Measurements from ENCODE around the gene GLOD5.
A peak's percentile ranks its signal among the peaks of the same experiment; 100 is the strongest.
"Not testable (repeated sequence)": the region's sequence is repeated elsewhere in the genome, so short reads cannot be mapped to it uniquely, and the experiment has no call there.

GLOD5 gene

DNA sequence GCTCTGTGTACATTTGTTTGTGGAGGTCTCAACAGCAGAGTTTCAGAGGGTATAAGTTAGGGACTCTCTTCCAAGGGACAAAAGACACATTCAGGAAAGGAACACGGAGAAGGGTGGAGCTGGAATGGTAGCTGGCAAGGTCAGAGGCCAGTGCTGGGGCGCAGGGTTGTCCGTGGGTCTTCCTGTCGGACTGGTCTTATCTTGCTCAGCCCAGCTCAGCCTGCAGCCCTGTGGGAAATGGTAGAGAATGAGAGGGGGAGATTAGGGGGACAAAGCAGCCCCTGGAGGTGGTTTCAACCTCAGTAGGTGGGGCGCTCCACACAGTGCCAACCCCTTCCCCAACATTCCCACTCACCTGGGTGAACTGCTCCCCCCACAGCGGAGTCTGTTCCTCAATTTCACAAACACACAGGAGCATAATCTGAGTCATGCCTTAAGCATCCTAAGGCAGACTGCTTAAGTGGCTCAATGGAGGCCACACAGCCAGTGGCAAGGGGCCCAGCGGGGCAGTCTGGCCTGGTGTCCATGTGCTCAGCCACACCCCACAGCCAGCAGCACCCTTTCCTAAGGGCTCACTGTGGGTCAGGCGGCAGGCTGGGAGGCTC, 33.5 kb downstream of the GLOD5 start:
- DNase-seq, result no peak

DNA sequence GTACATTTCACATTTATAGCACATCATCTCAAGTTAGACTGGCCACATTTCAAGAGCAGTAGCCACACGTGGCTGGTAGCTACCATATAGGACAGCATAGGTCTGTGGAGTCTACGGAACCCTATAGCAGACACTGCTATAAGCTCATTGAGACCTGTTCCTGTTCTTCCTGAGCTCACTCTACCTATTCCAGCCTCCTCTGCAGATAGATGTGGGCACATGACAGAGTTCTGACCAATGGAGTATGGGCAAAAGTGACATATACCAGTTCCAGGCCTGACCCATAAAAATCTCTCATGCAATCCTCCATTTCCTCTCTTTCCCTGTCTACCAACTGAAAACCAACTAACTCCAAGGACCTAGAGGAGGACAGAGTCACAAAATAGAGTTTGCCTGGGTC, 36.8 kb downstream of the GLOD5 start:
- DNase-seq, result no peak

DNA sequence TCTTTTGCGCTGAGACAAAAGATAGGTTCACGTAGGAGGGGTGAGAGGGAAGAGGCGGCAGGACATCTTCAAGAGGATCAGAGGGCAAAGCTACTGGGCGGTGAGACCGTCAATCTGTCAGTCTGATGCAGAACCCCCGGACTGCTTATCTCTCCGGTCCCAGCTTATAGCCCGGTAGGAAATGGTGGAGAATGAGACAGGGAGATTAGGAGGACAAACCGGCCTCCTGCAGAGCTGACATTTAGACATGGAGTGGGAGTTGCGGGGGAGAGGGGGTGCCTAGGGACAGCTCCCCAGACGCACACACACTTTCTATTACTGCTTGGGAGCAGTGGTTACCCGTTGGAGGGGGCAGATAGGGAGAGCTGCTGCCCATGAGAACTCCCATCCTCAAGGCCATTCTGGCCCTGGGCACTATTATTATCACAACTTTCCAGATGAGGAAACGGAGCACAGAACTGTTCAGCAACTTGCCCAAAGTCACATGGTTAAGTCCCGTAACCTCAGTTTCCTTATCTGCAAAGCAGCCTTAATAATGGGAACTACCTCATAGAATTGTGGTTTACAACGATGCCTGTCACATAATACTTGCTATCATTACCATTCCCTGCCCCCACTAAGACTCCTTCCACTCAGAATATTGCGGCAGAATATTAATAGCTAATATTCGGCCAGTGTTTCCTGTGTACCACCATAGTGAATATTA, 39.2 kb downstream of the GLOD5 start:
- no peak for DNase-seq

DNA sequence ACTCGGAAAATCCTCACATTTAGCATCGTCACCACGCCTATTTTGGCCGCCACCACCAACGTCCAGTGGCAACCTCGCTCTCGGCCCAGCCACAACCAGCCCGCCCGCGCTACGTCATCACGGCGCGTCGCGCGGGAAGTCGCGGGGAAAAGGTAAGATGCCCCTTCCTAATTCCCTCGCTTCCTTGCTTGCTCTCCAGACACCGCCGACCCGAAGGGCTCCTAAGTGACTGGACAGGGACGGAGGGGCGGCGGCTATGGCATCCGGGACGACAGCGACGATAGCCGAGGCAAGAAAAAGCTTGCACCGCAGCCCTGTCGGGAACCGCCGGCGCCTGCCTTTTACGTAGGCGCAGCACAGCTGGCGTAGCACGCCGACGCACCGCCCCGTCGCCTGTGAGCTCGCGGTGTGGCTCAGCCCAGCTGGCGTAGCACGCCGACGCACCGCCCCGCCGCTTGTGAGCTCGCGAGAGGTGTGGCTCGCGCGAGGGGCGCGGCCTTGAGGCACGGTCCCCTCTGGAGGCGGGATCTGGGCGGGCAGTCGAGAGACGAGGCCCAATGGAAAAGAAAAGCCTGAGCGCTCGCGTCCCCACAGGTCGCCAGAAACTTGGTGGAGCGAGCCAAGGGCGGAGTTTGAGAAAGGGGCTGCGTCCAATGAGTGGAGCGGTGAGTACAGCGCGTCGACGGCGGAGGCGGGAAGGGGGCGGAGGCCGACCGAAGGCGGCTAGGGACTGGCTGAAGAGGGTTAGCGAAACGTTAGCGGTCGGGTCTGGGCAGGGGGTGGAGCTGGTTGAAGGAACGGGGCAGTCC, 39.9 kb downstream of the GLOD5 start, which contains the start of gene HDAC6:
Gene HDAC6, plus strand, starts transcription at position 788 of the 809 bp plus-strand sequence. CDS start 626 bp downstream, outside the sequence.
- DNase-seq, result peak; percentile 97 to 98

DNA sequence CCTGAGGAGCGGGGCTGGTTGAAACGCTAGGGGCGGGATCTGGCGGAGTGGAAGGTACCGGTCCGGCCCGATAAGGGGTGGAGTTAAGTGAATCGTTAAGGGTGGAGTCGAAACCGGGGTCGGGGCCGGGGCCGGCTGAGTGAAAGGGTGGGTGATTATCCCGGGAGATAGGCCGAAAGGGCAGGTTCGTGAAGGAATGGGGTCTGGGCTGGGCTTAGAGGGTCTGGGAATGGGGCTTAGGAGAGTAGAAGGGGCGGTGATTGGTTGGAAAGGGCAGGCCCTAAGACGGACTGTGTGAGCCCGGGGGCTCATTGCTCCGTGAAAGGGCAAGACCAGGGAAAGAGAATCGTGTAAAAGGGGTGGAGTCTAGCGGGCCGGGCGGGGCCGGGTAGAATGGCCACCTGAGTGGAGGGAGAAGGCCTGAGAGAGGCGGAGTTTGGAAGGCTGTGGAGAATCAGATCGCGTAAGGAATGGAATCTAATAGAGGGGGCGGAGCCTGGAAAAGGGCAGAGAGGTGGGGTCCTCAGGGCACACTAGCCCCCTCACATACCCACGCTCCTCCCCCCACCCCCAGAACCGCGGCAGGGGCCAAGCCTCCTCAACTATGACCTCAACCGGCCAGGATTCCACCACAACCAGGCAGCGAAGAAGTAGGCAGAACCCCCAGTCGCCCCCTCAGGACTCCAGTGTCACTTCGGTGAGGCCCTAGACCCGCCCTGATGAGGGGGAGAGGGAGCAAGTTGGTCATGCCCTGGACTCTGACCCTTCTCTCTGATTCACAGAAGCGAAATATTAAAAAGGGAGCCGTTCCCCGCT, 40.8 kb downstream of the GLOD5 start:
- peak; percentile 7 to 58 for DNase-seq

DNA sequence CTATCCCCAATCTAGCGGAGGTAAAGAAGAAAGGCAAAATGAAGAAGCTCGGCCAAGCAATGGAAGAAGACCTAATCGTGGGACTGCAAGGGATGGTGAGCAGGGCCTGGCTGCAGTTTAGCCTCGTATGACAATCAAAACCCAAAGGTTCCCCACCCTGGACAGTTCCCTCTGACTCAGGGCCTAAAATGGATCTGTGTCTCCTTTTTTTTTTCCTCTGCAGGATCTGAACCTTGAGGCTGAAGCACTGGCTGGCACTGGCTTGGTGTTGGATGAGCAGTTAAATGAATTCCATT, 41.3 kb downstream of the GLOD5 start:
- DNase-seq, result no peak

DNA sequence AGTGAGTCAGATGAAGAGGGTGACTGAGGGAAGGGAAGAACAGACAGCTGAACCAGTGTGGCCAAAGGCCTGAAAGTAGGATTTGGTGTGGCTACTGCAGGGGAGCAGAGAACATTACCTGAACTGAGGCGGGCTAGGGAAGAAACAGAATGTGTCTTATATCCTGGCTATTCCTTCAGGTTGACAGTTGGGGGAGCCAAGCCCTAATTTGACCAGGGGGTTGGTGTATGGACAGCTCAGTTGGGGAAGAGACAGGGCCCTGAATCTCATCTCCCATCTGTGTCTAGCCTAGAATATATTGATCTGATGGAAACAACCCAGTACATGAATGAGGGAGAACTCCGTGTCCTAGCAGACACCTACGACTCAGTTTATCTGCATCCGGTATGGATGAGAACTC, 44.5 kb downstream of the GLOD5 start:
- DNase-seq, result no peak

DNA sequence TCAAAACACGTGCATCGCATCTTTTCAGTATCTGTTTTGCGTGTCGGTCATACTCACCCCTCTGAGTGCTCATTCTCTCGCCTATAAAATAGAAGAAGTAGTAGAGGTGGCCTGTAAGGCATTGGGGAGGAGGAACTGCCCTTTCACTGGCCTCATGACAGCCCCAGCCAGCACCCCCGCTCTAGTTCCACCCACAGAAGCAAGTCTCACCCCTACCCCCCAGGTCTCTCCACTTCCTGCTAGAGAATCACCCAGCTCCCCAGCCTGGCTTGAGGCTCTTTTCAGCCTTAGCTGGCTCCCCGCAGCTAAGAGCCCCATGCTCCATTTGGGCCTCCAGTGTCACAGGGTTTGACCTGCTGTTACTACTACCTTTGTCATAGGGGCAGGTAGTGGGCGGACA, 52.1 kb downstream of the GLOD5 start:
- no peak for DNase-seq

DNA sequence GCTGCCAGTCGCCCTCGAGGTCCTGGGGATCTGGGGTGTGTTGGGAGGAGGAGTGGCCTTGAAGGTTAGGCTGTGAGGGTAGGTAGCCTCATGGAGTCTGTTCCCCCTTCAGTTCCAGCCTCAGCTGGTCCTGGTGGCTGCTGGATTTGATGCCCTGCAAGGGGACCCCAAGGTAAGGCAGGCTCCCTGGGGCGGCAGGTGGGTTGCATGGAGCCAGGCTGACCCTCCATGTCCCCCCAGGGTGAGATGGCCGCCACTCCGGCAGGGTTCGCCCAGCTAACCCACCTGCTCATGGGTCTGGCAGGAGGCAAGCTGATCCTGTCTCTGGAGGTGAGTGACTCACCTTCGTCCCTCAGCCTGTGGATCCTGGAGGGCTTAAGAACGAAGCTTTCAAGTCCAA, 53.2 kb downstream of the GLOD5 start:
- DNase-seq, result no peak

DNA sequence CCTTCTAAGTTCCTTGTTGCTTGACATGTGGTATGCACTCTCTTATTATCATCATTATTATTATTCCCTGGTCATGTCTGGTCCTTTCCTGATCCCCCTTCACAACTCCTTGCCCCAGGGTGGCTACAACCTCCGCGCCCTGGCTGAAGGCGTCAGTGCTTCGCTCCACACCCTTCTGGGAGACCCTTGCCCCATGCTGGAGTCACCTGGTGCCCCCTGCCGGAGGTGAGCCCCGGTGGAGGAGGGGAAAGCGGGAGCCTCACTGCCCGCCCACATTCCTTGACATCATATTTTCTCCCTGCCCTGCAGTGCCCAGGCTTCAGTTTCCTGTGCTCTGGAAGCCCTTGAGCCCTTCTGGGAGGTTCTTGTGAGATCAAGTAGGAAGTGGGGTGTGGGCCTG, 53.7 kb downstream of the GLOD5 start:
- no peak for DNase-seq

DNA sequence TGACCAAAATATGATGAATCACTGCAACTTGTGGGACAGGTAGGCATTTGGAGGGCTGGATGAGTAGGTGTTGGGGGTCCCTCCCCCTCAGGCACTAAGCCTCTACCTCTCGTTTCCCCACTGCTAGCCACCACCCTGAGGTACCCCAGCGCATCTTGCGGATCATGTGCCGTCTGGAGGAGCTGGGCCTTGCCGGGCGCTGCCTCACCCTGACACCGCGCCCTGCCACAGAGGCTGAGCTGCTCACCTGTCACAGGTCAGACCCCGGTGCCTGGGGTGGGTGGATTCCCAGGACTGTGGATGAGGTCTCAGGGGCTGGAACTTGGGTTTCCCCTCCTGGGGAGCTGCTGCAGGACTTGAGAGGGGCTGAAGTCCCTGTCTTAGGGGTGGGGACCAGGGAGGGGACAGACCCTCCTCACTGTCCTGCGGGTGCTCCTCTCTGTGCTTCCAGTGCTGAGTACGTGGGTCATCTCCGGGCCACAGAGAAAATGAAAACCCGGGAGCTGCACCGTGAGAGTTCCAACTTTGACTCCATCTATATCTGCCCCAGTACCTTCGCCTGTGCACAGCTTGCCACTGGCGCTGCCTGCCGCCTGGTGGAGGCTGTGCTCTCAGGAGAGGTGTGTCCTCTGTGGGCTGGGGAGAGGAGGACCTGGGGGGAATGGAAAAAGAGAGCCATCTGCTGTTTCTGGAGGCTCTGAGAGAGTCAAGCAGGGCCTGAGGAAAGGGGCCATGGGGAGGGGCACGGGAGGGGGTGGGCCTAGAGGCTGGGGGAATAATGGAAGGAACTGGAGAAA, 54.7 kb downstream of the GLOD5 start:
- no peak for DNase-seq

DNA sequence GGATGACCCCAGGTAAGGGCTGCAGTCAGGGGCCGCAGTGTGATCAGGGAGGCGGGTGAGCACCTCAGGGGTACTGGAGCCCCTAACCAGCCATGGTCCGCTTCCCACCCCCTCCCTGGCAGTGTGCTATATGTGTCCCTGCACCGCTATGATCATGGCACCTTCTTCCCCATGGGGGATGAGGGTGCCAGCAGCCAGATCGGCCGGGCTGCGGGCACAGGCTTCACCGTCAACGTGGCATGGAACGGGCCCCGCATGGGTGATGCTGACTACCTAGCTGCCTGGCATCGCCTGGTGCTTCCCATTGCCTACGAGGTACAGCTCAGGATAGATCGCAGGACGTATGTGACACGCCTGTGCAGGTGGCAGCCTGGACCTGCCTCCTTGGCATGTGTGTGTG, 56.6 kb downstream of the GLOD5 start:
- no peak for DNase-seq

DNA sequence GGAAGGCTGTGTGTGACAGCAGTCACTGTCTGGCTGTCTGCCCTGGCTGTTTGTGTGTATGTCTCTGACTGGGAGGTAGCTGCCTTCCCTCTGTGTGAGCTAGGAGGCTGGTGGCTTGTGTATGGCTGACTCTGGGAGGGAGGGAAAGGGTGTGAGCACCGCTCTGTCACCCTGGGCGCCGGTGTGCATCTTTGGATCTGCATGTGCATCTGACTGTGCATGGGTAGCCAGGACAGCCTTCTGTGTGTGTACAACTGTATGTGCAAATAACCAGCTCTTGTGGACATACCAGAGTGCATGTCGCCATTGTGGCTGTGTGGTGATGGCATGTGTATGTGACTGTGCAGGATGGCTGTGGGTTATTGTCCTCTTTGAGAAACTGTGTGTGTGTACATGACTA, 57.3 kb downstream of the GLOD5 start:
- DNase-seq, result no peak

DNA sequence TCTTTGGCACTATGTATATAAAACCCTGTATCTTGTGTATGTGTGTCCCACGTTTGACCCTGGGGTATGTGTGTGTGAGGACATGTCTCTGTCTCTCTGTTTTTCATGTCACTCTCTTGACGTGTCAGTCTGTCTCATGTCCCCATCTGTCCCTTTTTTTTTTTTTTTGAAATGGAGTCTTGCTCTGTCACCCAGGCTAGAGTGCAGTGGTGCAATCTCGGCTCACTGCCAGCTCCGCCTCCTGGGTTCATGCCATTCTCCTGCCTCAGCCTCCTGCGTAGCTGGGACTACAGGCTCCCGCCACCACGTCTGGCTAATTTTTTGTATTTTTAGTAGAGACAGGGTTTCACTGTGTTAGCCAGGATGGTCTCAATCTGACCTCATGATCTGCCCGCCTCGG, 57.8 kb downstream of the GLOD5 start:
- not testable (repeated sequence) for DNase-seq

DNA sequence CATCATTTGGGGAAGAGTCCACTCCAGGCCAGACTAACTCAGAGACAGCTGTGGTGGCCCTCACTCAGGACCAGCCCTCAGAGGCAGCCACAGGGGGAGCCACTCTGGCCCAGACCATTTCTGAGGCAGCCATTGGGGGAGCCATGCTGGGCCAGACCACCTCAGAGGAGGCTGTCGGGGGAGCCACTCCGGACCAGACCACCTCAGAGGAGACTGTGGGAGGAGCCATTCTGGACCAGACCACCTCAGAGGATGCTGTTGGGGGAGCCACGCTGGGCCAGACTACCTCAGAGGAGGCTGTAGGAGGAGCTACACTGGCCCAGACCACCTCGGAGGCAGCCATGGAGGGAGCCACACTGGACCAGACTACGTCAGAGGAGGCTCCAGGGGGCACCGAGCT, 61.5 kb downstream of the GLOD5 start:
- DNase-seq, result peak in 1 of 2 experiments; percentile 1
